ENCODE data around the gene NELFCD. TPM values are rescaled to one million over a fixed set of nuclear protein-coding genes. Genes with fewer than 3 reads are reported as not detected.

The NELFCD gene
- total RNA-seq, 1 donor from 2014 or later, result 85.7 TPM

DNA sequence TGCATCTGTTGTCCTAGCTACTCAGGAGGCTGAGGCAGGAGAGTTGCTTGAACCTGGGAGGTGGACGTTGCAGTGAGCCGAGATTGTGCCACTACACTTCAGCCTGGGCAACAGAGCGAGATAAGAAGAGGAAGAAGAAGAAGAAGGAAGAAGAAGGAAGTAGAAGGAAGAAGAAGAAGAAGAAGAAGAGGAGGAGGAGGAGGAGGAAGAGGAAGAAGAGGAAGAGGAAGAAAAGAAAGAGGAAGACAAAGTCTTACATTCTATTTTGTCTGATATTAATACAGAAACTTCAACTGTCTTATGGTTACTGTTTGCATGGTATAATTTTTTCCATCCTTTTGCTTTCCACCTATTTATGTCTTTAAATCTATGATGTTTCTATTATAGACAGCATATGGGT lies 7.2 kb upstream of the NELFCD start:
- intact Hi-C loops (cut with DNase I), result no loop called here
- Histone ChIP-seq H3K4me1 (no peaks in the 10 kb centered on the region), H3K27me3 (no peaks in the 10 kb centered on the region), H3K27ac (no peak overlapping the region), H3K9me3 (no peaks in the 10 kb centered on the region), H3K36me3 (no peaks in the 10 kb centered on the region), H3K4me3 (no peak overlapping the region)
- DNase-seq (ENCODE audit: extremely low spot score in 2 of 2), result peak in 1 of 2 donors; percentile 10
- TF ChIP-seq POLR2A (IDR thresholded peaks at IDR 0.05) (no peak), POLR2AphosphoS5 (IDR thresholded peaks at IDR 0.05; ENCODE audit: insufficient read depth in 1 of 2, low read depth in 1 of 2) (no peak)
- TF ChIP-seq, protein P1, sequence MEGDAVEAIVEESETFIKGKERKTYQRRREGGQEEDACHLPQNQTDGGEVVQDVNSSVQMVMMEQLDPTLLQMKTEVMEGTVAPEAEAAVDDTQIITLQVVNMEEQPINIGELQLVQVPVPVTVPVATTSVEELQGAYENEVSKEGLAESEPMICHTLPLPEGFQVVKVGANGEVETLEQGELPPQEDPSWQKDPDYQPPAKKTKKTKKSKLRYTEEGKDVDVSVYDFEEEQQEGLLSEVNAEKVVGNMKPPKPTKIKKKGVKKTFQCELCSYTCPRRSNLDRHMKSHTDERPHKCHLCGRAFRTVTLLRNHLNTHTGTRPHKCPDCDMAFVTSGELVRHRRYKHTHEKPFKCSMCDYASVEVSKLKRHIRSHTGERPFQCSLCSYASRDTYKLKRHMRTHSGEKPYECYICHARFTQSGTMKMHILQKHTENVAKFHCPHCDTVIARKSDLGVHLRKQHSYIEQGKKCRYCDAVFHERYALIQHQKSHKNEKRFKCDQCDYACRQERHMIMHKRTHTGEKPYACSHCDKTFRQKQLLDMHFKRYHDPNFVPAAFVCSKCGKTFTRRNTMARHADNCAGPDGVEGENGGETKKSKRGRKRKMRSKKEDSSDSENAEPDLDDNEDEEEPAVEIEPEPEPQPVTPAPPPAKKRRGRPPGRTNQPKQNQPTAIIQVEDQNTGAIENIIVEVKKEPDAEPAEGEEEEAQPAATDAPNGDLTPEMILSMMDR (IDR thresholded peaks at IDR 0.05), result no peak

DNA sequence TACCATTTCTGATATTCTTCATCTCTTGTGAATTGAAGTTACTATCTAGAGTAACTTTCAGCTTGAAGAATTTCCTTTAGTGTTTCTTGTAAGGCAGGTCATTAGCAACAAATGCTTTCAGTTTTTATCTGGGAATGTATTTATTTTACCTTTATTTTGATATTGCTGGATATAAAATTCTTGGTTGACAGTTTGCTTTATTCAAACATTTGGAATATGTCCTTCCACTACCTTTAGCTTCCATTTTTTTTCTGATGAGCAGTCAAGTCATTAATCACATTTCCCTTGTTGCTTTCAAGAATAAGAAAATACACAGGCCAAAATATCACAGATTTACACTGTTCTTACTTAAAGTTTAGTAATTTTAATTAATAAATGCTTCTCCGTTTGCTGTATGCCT lies 5.7 kb upstream of the NELFCD start:
- Histone ChIP-seq H3K4me3 (no peak overlapping the region), H3K27me3 (no peaks in the 10 kb centered on the region), H3K36me3 (no peaks in the 10 kb centered on the region), H3K4me1 (no peaks in the 10 kb centered on the region), H3K9me3 (no peaks in the 10 kb centered on the region), H3K27ac (no peak overlapping the region)
- no peak for DNase-seq (ENCODE audit: extremely low spot score in 2 of 2)
- TF ChIP-seq POLR2A (IDR thresholded peaks at IDR 0.05) (no peak), POLR2AphosphoS5 (IDR thresholded peaks at IDR 0.05; ENCODE audit: insufficient read depth in 1 of 2, low read depth in 1 of 2) (no peak)
- TF ChIP-seq, protein P1 (IDR thresholded peaks at IDR 0.05), result no peak
- intact Hi-C loops (cut with DNase I), result no loop called here

DNA sequence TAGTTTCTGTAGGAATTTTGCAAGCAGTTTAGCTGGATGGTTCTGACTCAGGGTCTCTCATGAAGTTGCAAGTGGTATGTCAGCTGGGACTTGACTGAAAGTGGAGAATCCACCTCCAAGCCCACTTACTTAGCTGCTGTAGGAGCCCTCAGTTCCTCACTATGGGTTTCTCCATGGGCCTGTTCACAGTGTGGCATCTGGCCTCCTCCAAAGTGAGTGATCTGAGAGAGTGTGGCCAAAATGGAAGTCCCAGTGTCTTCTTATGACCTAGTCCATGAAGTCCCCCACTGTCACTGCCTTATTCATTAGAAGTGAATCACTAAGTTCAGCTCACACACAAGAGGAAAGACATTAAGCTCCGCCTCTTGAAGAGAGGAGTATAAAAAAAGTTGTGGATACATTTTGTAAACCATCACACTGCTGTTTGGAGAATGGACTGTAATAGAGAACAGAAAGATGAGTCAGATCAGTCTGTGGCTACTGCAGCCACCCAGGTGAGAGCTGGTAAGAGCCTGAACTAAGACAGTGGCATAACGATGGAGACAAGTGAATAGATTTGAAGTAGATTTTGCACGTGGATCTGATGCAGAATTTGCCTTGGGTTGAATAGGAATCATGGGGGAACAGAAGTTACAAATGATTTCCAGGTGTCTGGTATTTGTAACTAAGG lies 4.9 kb upstream of the NELFCD start:
- no peak for TF ChIP-seq POLR2A (IDR thresholded peaks at IDR 0.05)
- TF ChIP-seq, protein P1 (IDR thresholded peaks at IDR 0.05), result no peak
- TF ChIP-seq POLR2AphosphoS5 (IDR thresholded peaks at IDR 0.05; ENCODE audit: insufficient read depth in 1 of 2, low read depth in 1 of 2), result no peak
- H3K36me3 ChIP-seq, result no peaks in the 10 kb centered on the region
- no peak overlapping the region for H3K27ac ChIP-seq
- no peaks in the 10 kb centered on the region for H3K9me3 ChIP-seq
- H3K4me3 ChIP-seq, result no peak overlapping the region
- intact Hi-C loops (cut with DNase I), result no loop called here
- no peaks in the 10 kb centered on the region for H3K4me1 ChIP-seq
- H3K27me3 ChIP-seq, result no peaks in the 10 kb centered on the region
- DNase-seq (ENCODE audit: extremely low spot score in 2 of 2), result peak; percentile 32 to 70

DNA sequence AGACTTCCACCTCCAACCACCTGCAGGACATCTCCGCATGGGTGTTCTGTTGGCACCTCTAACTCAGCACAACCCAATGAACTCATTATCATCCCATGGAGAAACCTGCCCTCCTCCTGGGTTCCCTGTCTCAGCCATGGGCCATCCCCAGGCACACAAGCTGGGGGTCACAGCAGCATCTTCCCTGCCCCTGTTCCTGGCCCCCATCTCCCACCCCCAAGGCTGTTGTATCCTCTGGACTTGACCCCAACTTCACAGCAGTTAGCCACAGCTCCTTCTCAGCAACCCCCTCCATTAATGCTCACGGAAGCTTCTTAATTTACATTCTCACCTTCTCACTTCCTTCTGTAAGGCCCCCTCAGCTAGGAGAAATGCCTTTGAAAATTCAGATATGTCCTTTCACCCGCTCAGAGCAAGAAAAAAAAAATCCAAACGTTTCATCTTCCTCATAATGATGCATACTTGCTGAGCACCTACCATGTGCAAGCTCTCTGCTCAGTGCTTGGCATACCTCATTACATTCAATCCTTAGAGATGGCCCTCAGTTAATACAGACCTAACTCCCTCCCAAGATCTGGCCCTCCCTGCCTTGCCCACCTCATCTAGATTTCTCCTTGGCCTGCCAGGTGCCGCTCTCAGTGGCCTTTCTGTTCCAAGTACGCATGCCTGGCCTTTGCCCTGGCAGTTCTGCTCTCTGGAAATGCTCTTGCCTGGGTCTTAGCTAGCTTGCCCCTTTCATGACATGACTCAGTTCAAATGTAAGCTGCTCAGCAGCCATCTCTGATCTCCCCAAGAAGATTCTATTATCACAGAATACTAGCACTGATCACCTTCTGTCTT lies 2.5 kb upstream of the NELFCD start:
- Histone ChIP-seq H3K27me3 (no peaks in the 10 kb centered on the region), H3K4me3 (no peak overlapping the region), H3K27ac (no peak overlapping the region), H3K36me3 (no peaks in the 10 kb centered on the region), H3K4me1 (peaks cover 20% of the 10 kb centered on the region), H3K9me3 (no peaks in the 10 kb centered on the region)
- intact Hi-C loops (cut with DNase I), result no loop called here
- TF ChIP-seq, protein P1 (IDR thresholded peaks at IDR 0.05), result no peak
- TF ChIP-seq POLR2A (IDR thresholded peaks at IDR 0.05) (no peak), POLR2AphosphoS5 (IDR thresholded peaks at IDR 0.05; ENCODE audit: insufficient read depth in 1 of 2, low read depth in 1 of 2) (no peak)
- peak in 1 of 2 donors; percentile 42 for DNase-seq (ENCODE audit: extremely low spot score in 2 of 2)
